HG02759 (cell line): ENCODE data around the gene AKR1B1.

Source experiments
- ATAC-seq: cut with Tn5 transposase; IDR thresholded peaks from one replicate; pipeline ENCODE4 v1.9.1; 2021; ENCODE audit warnings: mild to moderate bottlenecking, moderate library complexity; ENCODE audit not compliant: unreplicated experiment

AKR1B1 gene

DNA sequence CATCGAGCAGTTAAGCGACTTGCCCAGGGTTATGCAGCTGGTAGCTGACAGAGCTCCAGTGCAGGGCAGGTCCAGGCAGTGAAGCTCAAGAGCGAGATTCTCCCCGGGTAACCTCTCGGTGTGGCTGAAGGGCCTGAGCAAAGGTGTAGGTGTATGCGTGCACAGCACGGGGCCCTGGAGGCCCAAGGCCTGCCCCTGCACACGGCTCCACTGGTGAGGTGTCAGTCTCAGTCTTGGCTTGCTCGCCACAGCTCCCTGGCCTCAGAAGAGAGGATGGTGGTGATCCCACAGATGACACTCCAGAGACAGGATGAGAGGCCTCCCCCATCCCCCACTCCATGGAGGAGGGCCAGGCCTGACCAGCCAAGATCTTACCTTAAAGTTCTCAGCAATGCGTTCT, 12.0 kb downstream of the AKR1B1 start:
- no peak for ATAC-seq

DNA sequence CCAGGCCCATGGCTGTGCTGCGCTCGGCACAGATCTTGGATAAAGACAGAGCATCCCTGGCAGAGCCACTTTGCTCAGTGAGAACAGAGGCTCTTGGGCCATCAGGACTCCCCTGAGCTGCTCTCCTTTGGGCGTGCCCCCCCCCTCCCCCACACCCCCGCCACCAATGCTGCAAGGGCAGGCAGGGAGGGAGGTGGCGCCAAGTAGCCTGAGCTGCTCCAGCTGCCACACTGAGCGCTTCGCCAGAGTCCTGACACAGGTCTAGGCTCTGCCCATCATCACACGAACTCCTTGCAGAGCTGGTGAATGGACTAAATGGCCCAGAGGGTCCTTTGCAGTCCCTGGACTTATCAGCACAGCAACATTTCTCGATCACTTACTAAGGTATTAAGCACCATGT, 12.5 kb downstream of the AKR1B1 start:
- ATAC-seq: no peak

DNA sequence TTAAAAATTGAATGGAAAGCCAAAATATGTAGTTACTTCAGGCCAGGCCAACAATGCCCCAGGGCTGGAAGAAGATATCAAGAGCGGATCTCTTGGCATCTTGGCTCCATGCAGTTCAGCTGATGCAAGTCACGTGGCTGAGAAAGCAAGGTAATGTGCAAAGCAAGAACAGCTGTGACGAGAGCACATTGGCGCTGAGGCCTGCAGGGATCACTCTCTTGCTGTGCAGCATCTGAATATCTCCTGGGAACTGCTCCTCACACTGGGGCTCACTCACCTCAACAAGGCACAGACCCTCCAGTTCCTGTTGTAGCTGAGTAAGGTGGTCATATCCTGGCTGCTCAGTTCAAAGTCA, 14.0 kb downstream of the AKR1B1 start:
- ATAC-seq: no peak

DNA sequence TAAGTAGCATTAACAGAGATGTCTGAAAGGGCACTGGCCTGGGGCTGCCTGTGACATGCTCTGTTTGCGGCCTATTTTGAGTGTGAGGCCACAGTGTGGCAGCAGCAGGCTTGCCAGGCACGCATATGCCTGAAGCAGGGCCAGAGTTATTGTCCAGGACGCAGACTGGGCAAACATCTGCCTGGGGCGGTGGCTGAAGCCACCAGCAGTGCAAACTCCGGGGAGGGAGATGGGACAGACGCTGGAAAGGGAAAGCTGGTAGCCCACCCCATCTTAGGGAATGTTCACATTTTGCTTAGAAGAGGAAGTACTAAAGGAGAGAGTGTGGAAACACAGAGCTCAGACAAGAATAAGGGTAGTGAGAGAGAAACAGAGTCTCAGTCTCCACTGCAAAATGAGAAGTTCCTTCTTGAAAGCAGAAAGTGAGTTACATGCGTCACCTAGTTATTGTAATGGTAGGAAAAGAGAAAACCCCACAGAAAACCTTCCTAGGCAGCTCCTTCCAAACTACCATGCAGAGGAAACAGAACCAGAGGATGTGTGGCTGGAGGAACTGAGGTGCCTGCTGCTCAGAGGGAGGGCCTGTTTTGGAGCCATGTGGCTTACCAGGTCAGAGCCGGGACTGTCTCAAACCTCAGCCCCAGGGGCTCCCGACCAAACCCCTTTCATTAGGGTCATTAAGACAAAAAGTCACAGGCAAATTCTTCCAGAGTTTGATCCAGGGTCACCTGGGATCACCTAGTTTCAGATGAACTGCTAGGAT, 14.5 kb downstream of the AKR1B1 start:
- no peak for ATAC-seq

DNA sequence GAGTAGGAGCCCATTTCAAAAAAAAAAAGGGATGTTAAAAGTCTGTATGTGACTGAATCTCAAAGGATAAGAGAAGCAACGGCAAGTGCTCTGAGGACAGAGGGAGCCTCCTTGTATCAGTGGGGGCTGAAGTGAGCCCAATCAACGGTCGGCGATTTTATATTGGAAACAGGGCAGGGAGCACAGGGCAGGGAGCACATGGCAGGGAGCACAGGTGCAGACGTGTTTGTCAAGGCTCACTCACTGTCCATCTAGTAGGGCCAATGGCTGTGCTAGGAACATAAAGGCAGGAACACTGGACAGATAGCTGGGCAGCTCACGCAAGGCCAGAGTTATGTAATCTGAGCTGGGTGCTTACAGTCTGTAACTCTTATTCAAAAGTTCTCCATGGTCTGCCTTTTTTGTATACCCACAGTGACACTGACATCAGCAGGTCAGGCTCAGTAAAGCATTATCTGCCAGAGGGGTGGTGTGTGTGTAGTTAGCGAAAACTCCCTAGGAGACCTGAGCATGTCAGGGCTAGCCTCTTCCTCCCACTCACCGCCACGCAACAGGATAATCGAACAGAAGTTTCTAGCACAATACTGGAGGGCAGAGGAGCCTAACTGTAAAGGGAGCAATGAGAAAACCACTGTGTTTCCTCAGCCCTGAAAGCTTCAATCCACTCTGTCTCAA, 15.4 kb downstream of the AKR1B1 start:
- no peak for ATAC-seq

DNA sequence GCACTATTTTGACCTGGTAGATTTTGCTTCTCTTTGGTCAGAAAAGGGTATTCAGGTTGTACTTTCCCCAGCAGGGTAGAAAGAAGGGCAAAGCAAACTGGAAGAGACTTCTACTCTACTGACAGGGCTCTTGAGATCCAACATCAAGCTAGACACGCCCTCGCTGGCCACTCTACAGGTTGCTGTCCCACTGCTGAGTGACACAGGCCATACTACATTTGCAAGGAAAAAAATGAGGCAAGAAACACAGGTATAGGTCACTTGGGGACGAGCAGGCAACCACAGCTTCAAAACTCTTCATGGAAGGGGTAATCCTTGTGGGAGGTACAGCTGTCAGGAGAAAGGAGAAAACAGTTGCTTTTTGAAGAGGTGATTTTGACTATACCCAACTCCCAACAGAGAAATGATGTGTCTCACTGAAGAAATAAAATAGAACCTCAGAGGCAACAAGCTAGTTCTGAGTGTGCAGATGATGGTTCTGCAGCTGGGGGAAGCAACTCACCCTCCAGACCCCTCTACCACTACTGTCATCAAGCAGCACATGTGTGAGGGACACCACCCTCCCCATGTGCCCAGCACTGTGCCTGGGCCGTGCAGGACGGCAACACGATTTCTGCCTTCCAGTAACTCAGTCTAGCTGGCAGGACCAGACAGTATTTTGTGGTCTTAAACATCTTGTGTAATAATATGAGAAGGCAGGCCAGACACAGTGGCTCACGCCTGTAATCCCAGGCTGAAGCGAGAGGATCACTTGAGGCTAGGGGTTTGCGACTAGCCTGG, 16.3 kb downstream of the AKR1B1 start:
- ATAC-seq: no peak

DNA sequence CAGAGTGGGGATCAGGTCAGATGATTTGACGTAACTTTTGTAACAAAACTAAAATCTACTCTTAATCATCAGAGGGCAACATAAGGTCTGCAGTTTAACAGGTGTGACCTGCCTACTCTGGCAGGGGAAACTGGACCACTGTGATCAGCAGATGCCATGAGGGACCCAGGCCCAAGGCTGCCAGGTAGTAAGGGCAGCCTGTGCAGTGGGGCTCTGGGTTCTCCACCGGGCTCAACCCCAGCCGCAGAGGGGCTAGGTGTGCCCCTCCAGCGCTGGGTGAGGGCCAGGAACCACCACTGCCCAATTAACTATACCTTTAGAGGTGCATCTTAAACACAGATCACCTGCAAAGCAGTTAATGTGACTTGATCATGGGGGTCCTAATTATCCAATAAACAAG, 17.6 kb downstream of the AKR1B1 start:
- ATAC-seq: no peak

DNA sequence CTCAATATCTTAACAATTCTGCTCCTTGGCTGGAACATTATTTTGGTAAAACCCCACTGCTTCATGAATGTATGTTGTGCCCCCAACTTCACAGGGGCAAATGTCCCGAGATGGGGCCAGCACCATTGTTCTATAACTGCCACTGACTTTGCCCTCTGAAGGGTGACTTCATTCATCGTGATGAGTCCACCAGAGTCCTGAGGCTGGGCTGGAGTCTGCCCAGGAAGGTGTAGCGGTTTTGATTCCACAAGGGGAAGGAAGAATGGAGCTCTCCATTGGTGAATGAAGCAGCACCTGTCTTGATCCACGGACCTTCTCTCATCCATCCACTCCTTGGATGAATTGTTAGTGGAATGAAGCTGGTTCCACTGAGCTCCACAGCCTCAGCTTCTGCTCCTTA, 18.4 kb downstream of the AKR1B1 start:
- no peak for ATAC-seq

DNA sequence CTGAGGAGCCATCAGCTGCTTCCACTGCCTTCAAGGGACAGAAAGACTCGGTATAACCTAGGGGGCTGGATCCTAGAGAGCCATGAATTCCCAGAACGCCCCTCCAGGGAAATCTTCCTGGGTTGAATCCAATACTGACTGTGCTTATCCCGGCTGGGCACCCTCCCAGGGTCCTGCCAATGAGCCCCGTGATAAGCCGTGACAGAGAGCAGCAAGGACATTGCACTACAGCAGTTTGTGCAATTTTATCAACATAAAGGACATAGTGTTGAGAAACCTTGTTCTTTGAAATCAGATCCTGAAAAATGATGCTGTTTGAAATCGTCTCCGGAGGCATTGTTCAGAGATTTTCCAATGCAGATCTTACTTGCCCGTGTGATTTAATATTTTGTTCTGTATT, 18.8 kb downstream of the AKR1B1 start:
- ATAC-seq: no peak

DNA sequence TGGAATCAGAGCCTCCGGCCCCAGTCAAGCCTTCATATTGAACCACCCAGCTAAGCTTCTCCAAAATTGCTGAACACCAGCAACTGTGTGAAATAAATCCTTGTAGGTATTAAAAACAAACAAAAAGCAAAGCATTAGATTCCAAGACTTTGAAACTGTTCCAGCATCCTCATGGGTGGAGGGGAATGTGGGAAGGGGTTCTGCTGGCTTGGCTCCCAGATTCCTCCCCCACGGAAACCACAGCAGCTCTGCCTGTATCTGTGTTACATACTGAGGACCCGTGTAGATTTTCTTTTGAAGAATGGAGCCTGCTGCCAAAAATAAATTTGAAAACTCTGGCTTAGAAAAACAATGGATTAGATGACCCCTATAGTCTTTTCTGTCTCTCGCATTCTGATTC, 20.0 kb downstream of the AKR1B1 start:
- ATAC-seq: no peak

DNA sequence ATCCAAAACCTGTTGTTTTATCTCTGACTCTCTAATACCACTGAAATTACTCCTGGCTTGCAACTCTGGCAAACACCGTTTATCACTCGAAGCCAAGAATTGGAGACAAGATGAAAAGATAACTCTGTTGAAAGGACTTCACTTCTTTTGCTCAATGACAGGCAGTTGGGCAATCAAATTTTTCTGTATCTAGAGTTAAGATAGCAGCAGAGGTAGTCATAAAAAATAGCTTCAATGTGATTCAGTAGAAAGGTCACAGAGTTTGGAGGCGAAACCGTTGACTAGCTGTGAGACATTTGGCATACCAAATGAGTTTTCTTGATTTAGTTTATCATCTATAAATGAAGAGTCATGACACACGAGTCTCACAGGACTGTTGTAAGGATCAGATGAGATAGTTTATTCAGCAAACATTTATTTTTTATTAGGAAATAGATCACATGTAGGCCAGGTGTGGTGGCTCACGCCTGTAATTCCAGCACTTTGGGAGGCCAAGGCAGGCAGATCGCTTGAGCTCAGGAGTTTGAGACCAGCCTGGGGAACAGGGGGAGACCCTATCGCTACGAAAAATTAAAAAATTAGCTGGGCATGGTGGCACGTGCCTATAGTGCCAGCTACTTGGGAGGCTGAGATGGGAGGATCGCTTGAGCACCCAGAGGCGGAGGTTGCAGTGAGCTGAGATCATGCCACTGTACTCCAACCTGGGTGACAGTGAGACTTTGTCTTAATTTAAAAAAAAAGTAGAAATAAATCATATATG, 23.6 kb downstream of the AKR1B1 start:
- no peak for ATAC-seq

DNA sequence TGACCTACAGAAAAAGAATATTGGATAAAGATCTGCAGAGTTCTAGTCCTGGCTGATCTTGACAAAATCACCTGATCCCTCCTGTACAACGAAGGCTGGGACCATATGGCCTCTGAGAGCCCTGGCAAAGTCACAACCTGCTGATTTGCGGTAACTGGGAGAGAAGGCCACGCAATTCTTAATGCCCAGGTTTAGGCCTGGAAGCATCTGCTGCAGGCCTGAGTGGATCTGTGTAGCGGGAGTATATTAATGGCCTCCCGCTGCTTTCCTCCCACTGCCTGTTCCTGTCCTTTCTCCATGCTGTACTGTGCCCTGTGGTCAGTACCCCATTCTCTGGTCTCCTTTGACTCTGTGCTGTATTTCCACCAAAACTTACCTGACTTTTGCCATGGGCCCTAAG, 24.2 kb downstream of the AKR1B1 start:
- ATAC-seq: no peak

DNA sequence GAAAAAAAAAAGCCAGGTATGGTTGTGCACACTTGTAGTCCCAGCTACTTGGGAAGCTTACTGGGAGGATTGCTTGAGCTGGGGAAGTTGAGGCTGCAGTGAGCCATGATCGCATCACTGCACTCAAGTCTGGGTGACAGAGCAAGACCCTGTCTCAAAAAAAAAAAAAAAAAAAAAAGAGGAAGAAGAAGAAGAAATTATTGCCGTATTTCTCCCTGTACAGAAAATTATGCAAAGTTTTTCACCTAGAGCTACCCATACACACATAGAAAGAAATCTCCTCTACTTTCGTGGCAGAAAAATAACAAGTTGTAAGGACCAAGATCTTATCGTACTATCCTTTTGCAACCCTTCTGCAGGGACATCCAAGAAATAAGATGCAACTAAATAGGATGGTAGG, 25.5 kb downstream of the AKR1B1 start:
- ATAC-seq: no peak

DNA sequence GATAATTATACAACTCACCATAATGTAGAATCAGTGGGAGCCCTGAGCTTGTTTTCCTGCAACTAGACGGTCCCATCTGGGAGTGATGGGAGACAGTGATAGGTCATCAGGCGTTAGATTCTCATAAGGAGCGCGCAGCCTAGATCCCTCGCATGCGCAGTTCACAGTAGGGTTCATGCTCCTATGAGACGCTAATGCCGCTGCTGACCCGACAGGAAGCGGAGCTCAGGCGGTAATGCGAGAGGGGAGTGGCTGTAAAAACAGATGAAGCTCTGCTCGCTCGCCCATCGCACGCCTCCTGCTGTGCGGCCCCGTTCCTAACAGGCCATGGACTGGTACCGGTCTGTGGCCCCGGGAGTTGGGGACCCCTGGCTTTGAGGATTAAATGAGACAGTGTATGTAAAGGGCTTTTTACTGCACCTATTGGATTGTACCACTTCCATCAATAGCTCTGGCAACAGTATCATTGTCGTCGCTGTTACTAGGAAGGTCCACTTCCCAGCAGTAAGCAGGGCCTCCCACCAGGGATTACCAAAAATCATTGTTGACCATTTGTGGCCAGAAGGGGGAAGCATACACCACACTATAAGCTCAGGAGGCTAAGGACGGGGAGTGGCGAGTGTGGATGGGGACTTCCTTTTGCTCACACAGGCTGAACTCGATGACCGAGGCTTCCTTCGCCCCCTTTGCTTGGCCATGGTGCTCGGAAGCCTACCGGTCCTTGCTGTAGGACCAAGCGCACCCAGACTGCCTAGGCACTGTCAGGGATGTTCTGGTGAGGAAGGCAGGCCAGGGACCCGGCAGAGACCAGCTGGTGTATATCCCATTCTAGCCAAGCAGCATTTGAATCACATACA, 26.4 kb downstream of the AKR1B1 start:
- ATAC-seq: peak; percentile 97

DNA sequence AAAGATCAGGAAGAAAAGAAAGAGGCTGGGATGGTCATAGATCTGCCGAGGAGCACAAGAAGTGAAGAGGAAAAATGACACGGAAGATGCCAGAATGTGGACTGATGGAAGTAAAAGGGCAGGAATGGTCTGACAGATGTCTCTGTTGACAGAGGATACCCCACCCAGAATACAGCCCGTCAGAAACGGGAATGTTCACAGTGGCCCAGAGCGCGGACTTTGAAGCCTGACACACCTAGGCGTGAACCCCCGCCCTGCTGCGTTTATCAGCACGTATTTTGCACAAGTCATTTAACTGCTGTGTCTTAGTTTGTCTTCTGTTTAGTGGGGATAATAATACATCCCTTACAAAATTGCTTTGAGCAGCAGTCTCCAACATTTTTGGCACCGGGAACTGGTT, 27.1 kb downstream of the AKR1B1 start:
- ATAC-seq: no peak

DNA sequence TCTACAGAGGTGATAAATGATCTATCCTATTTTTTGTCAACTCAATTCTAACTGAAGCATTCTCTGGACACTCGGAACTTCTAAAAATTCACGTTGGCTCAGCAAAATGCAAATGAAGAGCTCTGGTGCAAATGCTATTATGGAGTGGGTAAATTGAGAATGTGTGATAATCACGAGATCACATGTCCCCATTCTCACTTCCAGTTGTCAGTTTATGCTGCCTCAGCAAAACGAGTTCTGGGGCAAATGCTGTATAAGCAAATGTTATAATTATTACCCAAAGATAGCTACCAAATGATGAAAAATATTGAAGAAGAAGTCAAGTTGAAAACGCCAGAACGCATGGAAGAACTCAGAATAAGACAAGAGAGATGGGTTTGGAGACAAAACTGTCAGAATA, 29.4 kb downstream of the AKR1B1 start:
- ATAC-seq: no peak

DNA sequence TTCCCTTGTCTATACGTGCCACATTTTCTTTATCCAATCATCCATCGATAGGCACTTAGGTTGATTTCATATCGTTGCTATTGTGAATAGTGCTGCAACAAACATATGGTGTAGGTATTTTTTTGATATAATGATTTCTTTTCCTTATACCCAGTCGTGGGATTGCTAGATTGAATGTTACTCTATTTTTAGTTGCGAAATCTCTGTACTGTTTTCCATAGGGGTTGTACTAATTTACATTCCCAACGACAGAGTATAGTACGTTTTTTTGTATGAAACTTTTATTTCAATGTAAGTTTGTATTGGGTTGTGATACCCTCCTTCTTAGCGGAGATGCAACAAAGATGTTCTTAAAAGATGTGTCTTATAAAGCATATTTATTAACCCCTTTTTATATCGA, 30.0 kb downstream of the AKR1B1 start:
- ATAC-seq: no peak

DNA sequence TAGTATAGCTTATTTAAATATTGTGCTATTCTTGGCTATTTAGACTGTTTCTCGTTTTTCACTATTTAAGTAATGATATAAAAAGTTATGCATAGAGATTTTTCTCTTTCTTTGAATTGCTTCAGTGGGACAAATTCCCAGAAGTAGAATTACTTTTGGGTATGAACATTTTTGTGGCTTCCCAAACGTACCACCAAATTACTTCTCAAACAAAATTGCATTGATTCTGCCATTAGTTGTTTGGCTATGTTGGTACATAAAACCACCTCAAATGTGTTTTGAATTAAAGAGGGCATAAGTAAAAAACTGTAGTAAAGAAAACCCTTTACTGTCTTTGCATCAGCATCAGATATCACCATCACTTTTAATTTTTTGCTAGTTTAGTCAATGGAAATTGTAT, 31.0 kb downstream of the AKR1B1 start:
- ATAC-seq: no peak

DNA sequence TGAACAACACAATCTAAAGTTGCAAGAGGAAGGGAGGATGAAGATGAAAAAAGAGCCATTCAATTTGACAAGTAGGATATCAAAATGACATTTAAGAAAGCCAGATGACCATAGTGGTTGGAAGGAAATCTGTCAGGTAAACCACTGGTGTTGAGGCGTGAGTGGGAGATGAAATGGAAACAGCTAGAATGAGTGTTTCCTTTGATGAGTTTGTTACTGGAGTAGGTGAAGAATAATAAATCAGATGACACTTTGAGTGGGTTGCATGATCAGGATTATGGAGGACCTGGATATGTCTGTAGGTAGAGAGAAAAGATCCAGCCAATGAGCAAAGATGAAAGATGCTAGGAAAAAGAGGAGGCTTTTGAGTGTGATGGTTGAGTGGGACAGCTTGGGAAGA, 33.1 kb downstream of the AKR1B1 start:
- no peak for ATAC-seq

DNA sequence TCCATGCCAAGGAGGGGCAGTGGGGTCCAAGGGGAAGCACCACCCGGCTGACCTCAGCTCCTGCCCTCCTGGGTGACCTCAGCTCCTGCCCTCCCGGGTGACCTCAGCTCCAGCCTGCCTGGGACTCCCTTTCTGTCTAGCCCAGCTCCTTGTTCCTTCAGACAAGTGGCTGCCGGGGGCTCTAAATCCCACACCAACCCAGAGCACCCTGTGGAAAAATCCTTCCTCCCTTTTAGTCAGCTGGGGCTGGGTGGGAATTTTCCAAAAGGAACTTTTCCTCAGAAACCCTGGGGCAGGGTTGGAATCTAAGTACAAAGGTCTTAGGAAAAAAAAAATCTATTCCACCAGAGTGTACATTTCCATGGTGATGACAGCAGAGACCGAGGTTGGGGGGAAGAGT, 36.3 kb downstream of the AKR1B1 start:
- no peak for ATAC-seq
